ENCODE data around the gene OR10A3. TPM values are rescaled to one million over a fixed set of nuclear protein-coding genes. Genes with fewer than 3 reads are reported as not detected.

OR10A3 gene
- total RNA-seq, 1 experiment from 2014 or later, result not detected

DNA sequence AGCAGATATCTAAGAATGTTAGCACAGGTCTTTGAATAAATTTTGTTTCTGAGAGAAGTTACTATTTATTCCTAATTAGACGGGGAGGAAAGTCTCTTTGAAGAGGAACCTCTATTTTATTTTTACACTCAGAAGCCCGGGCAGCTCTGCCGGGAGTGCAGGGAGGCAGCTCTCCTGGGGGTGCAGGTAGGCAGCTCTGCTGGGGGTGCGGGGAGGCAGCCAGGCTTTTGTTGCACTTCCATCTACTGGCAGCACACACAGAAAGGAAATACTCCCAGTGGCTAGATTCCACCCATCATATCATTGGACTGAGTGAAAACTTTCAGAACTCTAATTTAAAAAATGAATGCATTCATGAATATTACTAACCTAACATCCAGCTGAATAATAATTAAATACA lies 35.0 kb downstream of the OR10A3 start:
- no peak overlapping the region for H3K4me3 ChIP-seq (ENCODE audit: low read depth, low read length, poor library complexity, severe bottlenecking)
- no peaks in the 10 kb centered on the region for H3K4me1 ChIP-seq (ENCODE audit: insufficient read depth, low read length, poor library complexity, severe bottlenecking)
- CTCF ChIA-PET, result no interaction called here
- H3K36me3 ChIP-seq (ENCODE audit: insufficient read depth, low read length, poor library complexity, severe bottlenecking), result no peaks in the 10 kb centered on the region
- no peak overlapping the region for H3K27ac ChIP-seq (ENCODE audit: low read depth, low read length, poor library complexity, severe bottlenecking)
- no peak for TF ChIP-seq EZH2 (IDR thresholded peaks at IDR 0.05; ENCODE audit: borderline replicate concordance, low read depth, low read length, poor library complexity, severe bottlenecking)
- TF ChIP-seq CTCF (conservative IDR thresholded peaks at IDR 0.05; ENCODE audit: low read depth, low read length), result no peak
- no peak for DNase-seq (ENCODE audit: low spot score)
- POLR2A ChIA-PET (ENCODE audit: low non-redundant PET), result no interaction called here
- peaks cover 9% of the 10 kb centered on the region for H3K27me3 ChIP-seq (replicated peaks; ENCODE audit: insufficient read depth, low read depth, low read length, poor library complexity)
- intact Hi-C loops (cut with micrococcal nuclease; ENCODE audit: unreplicated experiment), result no loop called here
- no TSS peak for BruUV-seq (replicated peaks)
- H3K9me3 ChIP-seq (ENCODE audit: low read depth, low read length, poor library complexity, severe bottlenecking), result no peaks in the 10 kb centered on the region

DNA sequence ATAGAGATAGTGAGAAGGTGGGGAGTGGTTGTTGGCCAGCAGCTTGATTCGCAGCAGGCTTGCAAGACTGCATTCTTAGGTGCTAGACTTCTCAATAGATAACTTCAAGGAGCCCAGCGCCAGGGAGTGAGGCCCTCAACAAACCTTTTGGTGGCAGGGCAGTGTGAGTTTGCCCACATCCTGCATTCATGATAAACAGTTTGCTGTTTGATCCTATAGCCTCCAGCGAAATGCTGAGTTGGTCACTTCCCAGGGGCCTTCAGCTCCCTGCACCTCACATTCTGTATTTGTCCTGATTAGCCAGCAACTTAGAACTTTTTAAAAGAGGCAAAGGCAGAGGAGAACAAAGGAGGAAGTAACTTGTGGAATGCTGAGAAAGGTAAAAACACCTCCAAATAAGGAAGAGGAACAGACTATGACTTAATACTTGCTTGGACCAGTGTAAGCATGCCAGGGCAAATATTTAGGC lies 35.5 kb downstream of the OR10A3 start:
- Histone ChIP-seq H3K27ac (ENCODE audit: low read depth, low read length, poor library complexity, severe bottlenecking) (no peak overlapping the region), H3K4me3 (ENCODE audit: low read depth, low read length, poor library complexity, severe bottlenecking) (no peak overlapping the region), H3K9me3 (ENCODE audit: low read depth, low read length, poor library complexity, severe bottlenecking) (no peaks in the 10 kb centered on the region), H3K4me1 (ENCODE audit: insufficient read depth, low read length, poor library complexity, severe bottlenecking) (no peaks in the 10 kb centered on the region), H3K36me3 (ENCODE audit: insufficient read depth, low read length, poor library complexity, severe bottlenecking) (no peaks in the 10 kb centered on the region), H3K27me3 (replicated peaks; ENCODE audit: insufficient read depth, low read depth, low read length, poor library complexity) (peaks cover 13% of the 10 kb centered on the region)
- POLR2A ChIA-PET (ENCODE audit: low non-redundant PET), result no interaction called here
- intact Hi-C loops (cut with micrococcal nuclease; ENCODE audit: unreplicated experiment), result no loop called here
- no peak for DNase-seq (ENCODE audit: low spot score)
- CTCF ChIA-PET, result no interaction called here
- TF ChIP-seq CTCF (conservative IDR thresholded peaks at IDR 0.05; ENCODE audit: low read depth, low read length) (no peak), EZH2 (IDR thresholded peaks at IDR 0.05; ENCODE audit: borderline replicate concordance, low read depth, low read length, poor library complexity, severe bottlenecking) (no peak)
- BruUV-seq (replicated peaks), result no TSS peak

DNA sequence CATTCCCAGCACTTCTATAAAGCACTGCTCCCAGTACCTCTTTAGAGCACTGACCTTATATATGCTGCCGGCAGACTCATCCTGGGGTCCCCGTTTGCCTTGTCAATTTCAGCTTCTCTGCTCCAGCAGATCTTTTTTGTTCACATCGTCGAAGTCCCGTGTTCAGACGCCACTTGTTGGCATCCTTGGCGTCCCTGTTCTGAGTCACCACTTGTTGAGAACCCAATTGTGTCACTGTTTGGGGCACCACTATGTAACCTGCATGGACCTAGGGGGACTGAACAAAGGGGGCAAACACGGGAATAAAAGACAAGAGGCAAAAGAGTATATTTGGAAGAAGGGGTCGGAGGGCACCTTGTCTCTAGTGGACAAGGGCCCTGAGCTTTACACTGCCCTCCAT lies 36.0 kb downstream of the OR10A3 start:
- Histone ChIP-seq H3K27me3 (replicated peaks; ENCODE audit: insufficient read depth, low read depth, low read length, poor library complexity) (peaks cover 13% of the 10 kb centered on the region), H3K4me3 (ENCODE audit: low read depth, low read length, poor library complexity, severe bottlenecking) (no peak overlapping the region), H3K9me3 (ENCODE audit: low read depth, low read length, poor library complexity, severe bottlenecking) (no peaks in the 10 kb centered on the region), H3K36me3 (ENCODE audit: insufficient read depth, low read length, poor library complexity, severe bottlenecking) (no peaks in the 10 kb centered on the region), H3K27ac (ENCODE audit: low read depth, low read length, poor library complexity, severe bottlenecking) (no peak overlapping the region), H3K4me1 (ENCODE audit: insufficient read depth, low read length, poor library complexity, severe bottlenecking) (no peaks in the 10 kb centered on the region)
- BruUV-seq (replicated peaks), result no TSS peak
- intact Hi-C loops (cut with micrococcal nuclease; ENCODE audit: unreplicated experiment), result no loop called here
- TF ChIP-seq EZH2 (IDR thresholded peaks at IDR 0.05; ENCODE audit: borderline replicate concordance, low read depth, low read length, poor library complexity, severe bottlenecking) (no peak), CTCF (conservative IDR thresholded peaks at IDR 0.05; ENCODE audit: low read depth, low read length) (no peak)
- CTCF ChIA-PET, result no interaction called here
- POLR2A ChIA-PET (ENCODE audit: low non-redundant PET), result no interaction called here
- DNase-seq (ENCODE audit: low spot score), result no peak

Data from A673 (cell line).